Measurements from ENCODE around the gene FYB1.

DNA sequence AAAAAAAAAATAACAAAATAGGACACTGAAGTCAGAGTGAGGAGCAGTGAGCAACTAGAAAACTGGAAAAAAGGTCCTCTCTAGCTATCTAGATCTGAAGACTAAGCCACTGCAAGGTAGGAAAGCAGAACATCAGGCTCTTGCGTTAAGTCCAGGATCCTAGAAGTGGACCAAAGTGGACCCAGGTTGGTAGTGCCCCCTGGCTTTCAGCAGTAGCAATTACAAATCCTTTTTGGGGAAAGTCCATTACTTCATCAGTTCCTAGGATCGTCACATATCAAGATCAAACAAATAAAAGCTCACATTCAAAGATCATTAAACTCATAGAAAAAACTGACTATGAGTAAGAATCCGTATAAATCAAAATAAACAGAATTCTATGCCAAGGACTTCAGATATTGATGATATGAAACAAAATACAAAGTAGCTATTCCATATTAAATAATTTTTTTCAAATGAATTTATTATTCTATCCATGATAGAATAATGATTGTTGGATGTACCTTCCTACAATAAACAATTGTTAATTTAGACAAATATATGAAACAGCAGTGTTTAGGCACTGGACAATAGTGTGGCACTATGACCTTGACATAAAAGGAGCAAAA is 138.7 kb downstream of the FYB1 start:
- TF ChIP-seq, protein P1, sequence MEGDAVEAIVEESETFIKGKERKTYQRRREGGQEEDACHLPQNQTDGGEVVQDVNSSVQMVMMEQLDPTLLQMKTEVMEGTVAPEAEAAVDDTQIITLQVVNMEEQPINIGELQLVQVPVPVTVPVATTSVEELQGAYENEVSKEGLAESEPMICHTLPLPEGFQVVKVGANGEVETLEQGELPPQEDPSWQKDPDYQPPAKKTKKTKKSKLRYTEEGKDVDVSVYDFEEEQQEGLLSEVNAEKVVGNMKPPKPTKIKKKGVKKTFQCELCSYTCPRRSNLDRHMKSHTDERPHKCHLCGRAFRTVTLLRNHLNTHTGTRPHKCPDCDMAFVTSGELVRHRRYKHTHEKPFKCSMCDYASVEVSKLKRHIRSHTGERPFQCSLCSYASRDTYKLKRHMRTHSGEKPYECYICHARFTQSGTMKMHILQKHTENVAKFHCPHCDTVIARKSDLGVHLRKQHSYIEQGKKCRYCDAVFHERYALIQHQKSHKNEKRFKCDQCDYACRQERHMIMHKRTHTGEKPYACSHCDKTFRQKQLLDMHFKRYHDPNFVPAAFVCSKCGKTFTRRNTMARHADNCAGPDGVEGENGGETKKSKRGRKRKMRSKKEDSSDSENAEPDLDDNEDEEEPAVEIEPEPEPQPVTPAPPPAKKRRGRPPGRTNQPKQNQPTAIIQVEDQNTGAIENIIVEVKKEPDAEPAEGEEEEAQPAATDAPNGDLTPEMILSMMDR (conservative IDR thresholded peaks at IDR 0.05), result peak; percentile 93
- no peak for TF ChIP-seq ZFX (IDR thresholded peaks at IDR 0.05)

Data from C4-2B (cell line).